ENCODE data around the gene PSEN2.

DNA sequence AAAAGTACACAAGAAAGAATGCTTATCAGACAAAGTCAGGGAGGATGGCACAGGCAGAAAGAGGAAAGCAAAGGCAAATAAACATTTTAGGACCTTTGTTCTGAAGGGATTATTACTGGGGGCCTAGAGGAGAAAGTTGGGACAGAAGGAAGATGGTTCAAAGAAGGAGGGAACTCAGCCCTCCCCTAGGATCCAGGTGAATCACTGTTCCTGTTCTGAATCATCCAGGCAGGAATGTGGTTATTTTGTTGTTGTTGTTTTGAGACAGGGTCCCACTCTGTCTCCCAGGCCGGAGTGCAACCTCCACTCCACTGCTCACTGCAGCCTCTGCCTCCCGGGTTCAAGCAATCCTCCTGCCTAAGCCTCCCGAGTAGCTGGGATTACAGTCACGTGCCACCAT lies 38.5 kb upstream of the PSEN2 start:
- TF ChIP-seq, protein P1, sequence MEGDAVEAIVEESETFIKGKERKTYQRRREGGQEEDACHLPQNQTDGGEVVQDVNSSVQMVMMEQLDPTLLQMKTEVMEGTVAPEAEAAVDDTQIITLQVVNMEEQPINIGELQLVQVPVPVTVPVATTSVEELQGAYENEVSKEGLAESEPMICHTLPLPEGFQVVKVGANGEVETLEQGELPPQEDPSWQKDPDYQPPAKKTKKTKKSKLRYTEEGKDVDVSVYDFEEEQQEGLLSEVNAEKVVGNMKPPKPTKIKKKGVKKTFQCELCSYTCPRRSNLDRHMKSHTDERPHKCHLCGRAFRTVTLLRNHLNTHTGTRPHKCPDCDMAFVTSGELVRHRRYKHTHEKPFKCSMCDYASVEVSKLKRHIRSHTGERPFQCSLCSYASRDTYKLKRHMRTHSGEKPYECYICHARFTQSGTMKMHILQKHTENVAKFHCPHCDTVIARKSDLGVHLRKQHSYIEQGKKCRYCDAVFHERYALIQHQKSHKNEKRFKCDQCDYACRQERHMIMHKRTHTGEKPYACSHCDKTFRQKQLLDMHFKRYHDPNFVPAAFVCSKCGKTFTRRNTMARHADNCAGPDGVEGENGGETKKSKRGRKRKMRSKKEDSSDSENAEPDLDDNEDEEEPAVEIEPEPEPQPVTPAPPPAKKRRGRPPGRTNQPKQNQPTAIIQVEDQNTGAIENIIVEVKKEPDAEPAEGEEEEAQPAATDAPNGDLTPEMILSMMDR (conservative IDR thresholded peaks at IDR 0.05; ENCODE audit: low read depth, low read length) = no peak
- TF ChIP-seq EZH2 (IDR thresholded peaks at IDR 0.05; ENCODE audit: borderline replicate concordance, low read depth, low read length, poor library complexity, severe bottlenecking) = no peak

Data from A673 (cell line).